C4-2B (cell line): ENCODE measurements around the gene REM1.

ENCODE experiments used
- ZFX ChIP-seq: fragments of 450-650 bp; IDR thresholded peaks from 2 replicates; pipeline ENCODE4 v1.6.1; 2017
- TF ChIP-seq, protein P1 (sequence below): fragments of 450-650 bp; conservative IDR thresholded peaks from 2 replicates; pipeline ENCODE4 v1.5.1; 2017; ENCODE audit warnings: mild to moderate bottlenecking

DNA sequence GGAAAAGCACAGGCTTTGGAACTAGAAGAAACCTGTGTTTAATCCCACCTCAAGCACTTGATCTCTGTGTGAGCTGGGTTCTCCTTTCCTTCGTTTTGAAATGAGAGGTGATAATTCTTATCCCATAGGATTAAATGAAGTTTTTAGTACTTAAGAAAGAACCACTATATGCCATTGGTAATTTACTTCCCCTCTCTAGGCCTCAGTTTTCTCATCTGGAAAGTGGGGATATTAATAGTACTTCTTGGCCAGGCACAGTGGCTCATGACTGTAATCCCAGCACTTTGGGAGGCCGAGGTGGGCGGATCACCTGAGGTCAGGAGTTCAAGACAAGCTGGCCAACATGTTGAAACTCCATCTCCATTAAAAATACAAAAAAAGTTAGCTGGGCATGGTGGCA, 14.1 kb downstream of the REM1 start:
- TF ChIP-seq, protein P1, sequence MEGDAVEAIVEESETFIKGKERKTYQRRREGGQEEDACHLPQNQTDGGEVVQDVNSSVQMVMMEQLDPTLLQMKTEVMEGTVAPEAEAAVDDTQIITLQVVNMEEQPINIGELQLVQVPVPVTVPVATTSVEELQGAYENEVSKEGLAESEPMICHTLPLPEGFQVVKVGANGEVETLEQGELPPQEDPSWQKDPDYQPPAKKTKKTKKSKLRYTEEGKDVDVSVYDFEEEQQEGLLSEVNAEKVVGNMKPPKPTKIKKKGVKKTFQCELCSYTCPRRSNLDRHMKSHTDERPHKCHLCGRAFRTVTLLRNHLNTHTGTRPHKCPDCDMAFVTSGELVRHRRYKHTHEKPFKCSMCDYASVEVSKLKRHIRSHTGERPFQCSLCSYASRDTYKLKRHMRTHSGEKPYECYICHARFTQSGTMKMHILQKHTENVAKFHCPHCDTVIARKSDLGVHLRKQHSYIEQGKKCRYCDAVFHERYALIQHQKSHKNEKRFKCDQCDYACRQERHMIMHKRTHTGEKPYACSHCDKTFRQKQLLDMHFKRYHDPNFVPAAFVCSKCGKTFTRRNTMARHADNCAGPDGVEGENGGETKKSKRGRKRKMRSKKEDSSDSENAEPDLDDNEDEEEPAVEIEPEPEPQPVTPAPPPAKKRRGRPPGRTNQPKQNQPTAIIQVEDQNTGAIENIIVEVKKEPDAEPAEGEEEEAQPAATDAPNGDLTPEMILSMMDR = no peak
- no peak for TF ChIP-seq ZFX
